ENCODE measurements around the gene F13A1.

- TF ChIP-seq GLIS3 (CRISPR knock-in tag; IDR thresholded peaks at IDR 0.05) = no peak
- TF ChIP-seq ZC3H10 (CRISPR knock-in tag; IDR thresholded peaks at IDR 0.05) = no peak
- TF ChIP-seq RARB (CRISPR knock-in tag; IDR thresholded peaks at IDR 0.05) = no peak
- no peak for TF ChIP-seq ZFP30 (CRISPR knock-in tag; IDR thresholded peaks at IDR 0.05)
- no peak for TF ChIP-seq BACH2 (CRISPR knock-in tag; IDR thresholded peaks at IDR 0.05; ENCODE audit: borderline replicate concordance)
- no peak for TF ChIP-seq POU6F1 (CRISPR knock-in tag; IDR thresholded peaks at IDR 0.05; ENCODE audit: borderline replicate concordance, low read depth)
- TF ChIP-seq ESRRG (CRISPR knock-in tag; IDR thresholded peaks at IDR 0.05) = no peak
- TF ChIP-seq ZNF70 (CRISPR knock-in tag; IDR thresholded peaks at IDR 0.05) = no peak
- TF ChIP-seq CSDC2 (CRISPR knock-in tag; IDR thresholded peaks at IDR 0.05) = no peak
- no peak for TF ChIP-seq CSRNP3 (CRISPR knock-in tag; IDR thresholded peaks at IDR 0.05)
- no peak for TF ChIP-seq ZFP3 (CRISPR knock-in tag; IDR thresholded peaks at IDR 0.05)
- no peak for TF ChIP-seq PATZ1 (CRISPR knock-in tag; IDR thresholded peaks at IDR 0.05; ENCODE audit: borderline replicate concordance)
Observed at GRCh38 chr6:6314596-6314995, 5.9 kb downstream of the F13A1 start.

Data from SK-N-SH treated with all-trans-retinoic acid at 6 μM for 48 hours (cell line).